Left lung (tissue), 10 donors: ENCODE measurements around the gene GULP1. TPM values are rescaled to one million over a fixed set of nuclear protein-coding genes. Genes with fewer than 3 reads are reported as not detected.

Source experiments
- ATAC-seq: fragments of 200-7000 bp; cut with Tn5 transposase; one replicate; pipeline ENCODE4 v1.9.1; 2020; ENCODE audit warnings: moderate library complexity
- DNase-seq, 4 donors: peaks; one replicate each; pipeline ENCODE4 v3.0.0-alpha.2; 2013 to 2020
- H3K27ac ChIP-seq, 2 donors: fragments of 200-600 bp; sonication (generic) in 1 of 2; one replicate each; pipeline versions ENCODE4 v1.5.0 to v1.8.0; 2020 to 2021
- H3K27me3 ChIP-seq, 2 donors: fragments of 200-600 bp; sonication (generic) in 1 of 2; one replicate each; pipeline versions ENCODE4 v1.5.0 to v1.8.0; 2020 to 2021
- H3K36me3 ChIP-seq, 2 donors: fragments of 200-600 bp; sonication (generic) in 1 of 2; one replicate each; pipeline versions ENCODE4 v1.5.0 to v1.8.0; 2020 to 2021
- H3K4me1 ChIP-seq, 2 donors: fragments of 200-600 bp; one replicate each; pipeline ENCODE4 v1.8.0; 2021
- H3K4me3 ChIP-seq, 2 donors: fragments of 200-600 bp; sonication (generic) in 1 of 2; one replicate each; pipeline versions ENCODE4 v1.5.0 to v1.8.0; 2020 to 2021; ENCODE audit warnings: mild to moderate bottlenecking in 1 of 2
- H3K9me3 ChIP-seq, 2 donors: fragments of 200-600 bp; sonication (generic) in 1 of 2; one replicate each; pipeline versions ENCODE4 v1.5.0 to v1.8.0; 2020 to 2021
- intact Hi-C, 2 donors: fragments of 100-400 bp; cut with DNase I; formaldehyde crosslinking; loops; one replicate each; pipeline versions ENCODE4 v1.11.2 to v1.14.2; 2022
- polyA plus RNA-seq, 6 donors: library from polyadenylated mRNA; unstranded; fragments of 120-200 nt; gene quantifications; one replicate each; pipeline ENCODE4 v1.2.1, GENCODE V29; 2013; ENCODE audit not compliant: insufficient read length in 6 of 6
- total RNA-seq, 2 donors: library from RNA; stranded (reverse); fragmentation: NEBNext Ultra II Directional; extraction: Animal tissue kit (Norgen Biotek cat#: 25700); gene quantifications; one replicate each; pipeline ENCODE4 v1.2.1, GENCODE V29; 2021
- TF ChIP-seq, protein P1 (sequence below), 2 donors: fragments of 200-600 bp; sonication (generic) in 1 of 2; IDR thresholded peaks; one replicate each; pipeline versions ENCODE4 v1.5.0 to v1.8.0; 2021; ENCODE audit warnings: antibody characterized with exemption in 2 of 2
- donor health status: DM: no; HTN: yes; CAD: no.
- donor health status: DM: no; HTN: no; CAD: no.

The GULP1 gene
- total and polyA plus RNA-seq, 8 donors, result 27.5 to 120 (median 85.4) TPM

DNA sequence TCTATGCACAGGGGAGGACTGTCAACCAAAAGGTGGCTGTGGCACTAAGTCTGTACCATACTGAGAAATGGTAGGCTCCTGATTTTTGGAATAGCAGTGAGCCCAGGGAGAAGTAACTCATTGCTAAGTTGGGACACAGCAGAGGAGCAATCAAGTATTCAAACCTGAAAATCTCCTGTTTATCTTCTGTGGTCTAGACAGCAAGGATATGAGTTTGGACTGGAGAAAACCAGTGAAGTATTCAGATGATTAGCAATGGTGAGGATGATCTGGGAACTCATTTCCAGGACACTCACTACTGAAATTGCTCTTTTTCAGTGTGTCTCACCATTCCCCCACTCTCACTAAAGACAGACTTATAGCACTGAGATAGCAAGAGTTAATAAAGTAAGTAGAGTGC is 112.0 kb downstream of the GULP1 start:
- intact Hi-C loops, result no loop called here
- H3K9me3 ChIP-seq, result peaks cover 5 to 32% of the 10 kb centered on the region in 2 donors
- H3K27ac ChIP-seq, result no peak overlapping the region
- TF ChIP-seq, protein P1, sequence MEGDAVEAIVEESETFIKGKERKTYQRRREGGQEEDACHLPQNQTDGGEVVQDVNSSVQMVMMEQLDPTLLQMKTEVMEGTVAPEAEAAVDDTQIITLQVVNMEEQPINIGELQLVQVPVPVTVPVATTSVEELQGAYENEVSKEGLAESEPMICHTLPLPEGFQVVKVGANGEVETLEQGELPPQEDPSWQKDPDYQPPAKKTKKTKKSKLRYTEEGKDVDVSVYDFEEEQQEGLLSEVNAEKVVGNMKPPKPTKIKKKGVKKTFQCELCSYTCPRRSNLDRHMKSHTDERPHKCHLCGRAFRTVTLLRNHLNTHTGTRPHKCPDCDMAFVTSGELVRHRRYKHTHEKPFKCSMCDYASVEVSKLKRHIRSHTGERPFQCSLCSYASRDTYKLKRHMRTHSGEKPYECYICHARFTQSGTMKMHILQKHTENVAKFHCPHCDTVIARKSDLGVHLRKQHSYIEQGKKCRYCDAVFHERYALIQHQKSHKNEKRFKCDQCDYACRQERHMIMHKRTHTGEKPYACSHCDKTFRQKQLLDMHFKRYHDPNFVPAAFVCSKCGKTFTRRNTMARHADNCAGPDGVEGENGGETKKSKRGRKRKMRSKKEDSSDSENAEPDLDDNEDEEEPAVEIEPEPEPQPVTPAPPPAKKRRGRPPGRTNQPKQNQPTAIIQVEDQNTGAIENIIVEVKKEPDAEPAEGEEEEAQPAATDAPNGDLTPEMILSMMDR (IDR thresholded peaks at IDR 0.05), result no peak
- no peaks in the 10 kb centered on the region for H3K36me3 ChIP-seq
- no peaks in the 10 kb centered on the region for H3K27me3 ChIP-seq
- ATAC-seq, result no peak
- H3K4me3 ChIP-seq, result no peak overlapping the region
- DNase-seq, result no peak
- H3K4me1 ChIP-seq, result no peaks in the 10 kb centered on the region

DNA sequence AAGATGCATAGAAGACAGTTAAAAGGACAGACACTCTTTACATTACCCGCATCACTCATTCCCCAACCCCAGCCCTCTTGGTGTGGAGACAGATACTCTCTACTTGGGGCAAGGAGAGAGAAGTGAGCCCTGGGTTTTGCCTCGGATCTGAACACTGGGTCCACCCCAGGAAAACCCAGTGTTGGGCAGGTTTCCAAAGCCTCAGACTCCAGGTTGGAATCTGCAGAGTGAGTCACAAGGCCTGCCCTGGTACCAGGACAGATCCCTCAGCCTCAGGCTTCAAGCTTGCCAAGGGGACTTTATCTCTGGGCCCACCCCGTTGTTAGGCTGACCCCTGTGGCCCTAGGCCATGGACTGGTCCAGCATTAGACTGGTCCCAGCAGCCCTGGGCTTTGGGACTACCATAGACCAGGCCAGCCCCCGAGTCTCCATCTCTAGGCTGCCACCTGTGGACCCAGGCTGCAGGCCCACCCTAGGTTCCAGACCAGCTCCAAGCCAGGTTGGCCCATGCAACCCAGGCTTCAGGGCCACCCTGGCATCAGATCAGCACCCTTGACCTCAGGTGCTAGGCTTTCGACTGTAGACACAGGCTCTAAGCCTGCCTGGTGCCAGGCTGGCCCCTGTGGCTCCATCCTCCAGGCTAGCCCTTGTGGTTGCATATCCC is 112.8 kb downstream of the GULP1 start:
- TF ChIP-seq, protein P1 (IDR thresholded peaks at IDR 0.05), result no peak
- intact Hi-C loops, result no loop called here
- Histone ChIP-seq H3K9me3 (peaks cover 5 to 32% of the 10 kb centered on the region in 2 donors), H3K27ac (no peak overlapping the region), H3K4me3 (no peak overlapping the region), H3K4me1 (no peaks in the 10 kb centered on the region), H3K36me3 (no peaks in the 10 kb centered on the region), H3K27me3 (no peaks in the 10 kb centered on the region)
- ATAC-seq (no peak), DNase-seq (no peak)

DNA sequence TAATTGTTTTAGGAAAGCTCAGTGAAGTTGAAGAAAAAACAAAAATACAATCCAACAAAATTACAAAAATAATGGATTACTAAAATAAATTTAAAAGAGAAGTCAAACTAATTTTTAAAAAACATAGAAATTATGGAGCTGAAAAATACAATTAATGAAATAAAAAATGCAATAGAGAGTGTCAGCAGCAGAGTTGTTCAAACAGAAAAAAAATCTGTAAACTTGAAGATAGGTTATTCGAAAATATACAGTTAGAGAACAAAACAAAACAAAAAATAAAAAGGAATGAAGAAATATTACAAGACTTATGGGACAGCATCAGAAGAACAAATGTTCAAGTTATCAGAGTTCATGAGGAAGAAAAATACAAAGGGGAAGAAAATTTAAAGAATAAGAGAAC is 114.7 kb downstream of the GULP1 start:
- ATAC-seq (no peak), DNase-seq (no peak)
- intact Hi-C loops, result no loop called here
- TF ChIP-seq, protein P1 (IDR thresholded peaks at IDR 0.05), result no peak
- no peak overlapping the region for H3K27ac ChIP-seq
- peaks cover 5 to 40% of the 10 kb centered on the region in 2 donors for H3K9me3 ChIP-seq
- no peaks in the 10 kb centered on the region for H3K36me3 ChIP-seq
- H3K4me1 ChIP-seq, result no peaks in the 10 kb centered on the region
- H3K27me3 ChIP-seq, result no peaks in the 10 kb centered on the region
- no peak overlapping the region for H3K4me3 ChIP-seq

DNA sequence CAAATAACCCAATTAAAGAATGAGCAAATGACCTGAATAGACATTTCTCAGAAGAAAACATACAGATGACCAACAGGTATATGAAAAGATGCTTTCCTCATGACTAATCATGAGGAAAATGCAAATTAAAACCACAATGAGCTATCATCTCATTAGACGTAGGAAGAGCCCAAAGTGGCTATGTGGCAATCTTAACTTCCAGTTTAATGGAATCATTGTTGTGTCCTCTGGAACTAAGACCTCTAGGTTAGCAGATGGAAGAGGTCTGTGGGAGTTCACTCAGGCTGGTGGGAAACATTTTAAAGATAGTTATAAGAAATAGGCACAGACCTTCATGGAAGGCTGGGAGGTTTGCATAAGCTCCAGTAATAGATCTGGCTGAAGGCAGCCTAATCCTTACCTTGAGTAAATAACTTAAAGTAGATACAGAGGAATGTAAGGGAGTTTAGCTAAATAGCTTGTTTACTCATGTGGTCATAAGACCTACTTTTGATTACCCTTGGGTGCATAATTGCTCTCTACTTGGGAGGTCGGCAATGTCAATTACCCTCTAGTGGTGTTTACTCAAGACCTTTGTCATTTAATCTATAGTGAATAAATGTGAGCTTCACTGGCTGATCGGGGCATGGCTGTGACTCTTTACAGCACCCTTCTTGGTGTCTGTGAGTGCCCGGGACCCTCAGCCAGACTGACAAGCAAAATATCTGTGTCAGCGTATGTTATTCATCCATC is 119.0 kb downstream of the GULP1 start:
- Histone ChIP-seq H3K4me3 (no peak overlapping the region), H3K4me1 (peaks cover 0 to 5% of the 10 kb centered on the region in 2 donors), H3K27ac (no peak overlapping the region), H3K27me3 (no peaks in the 10 kb centered on the region), H3K9me3 (peaks cover 5 to 41% of the 10 kb centered on the region in 2 donors), H3K36me3 (no peaks in the 10 kb centered on the region)
- TF ChIP-seq, protein P1 (IDR thresholded peaks at IDR 0.05), result no peak
- ATAC-seq (no peak), DNase-seq (no peak)
- intact Hi-C loops, result no loop called here

DNA sequence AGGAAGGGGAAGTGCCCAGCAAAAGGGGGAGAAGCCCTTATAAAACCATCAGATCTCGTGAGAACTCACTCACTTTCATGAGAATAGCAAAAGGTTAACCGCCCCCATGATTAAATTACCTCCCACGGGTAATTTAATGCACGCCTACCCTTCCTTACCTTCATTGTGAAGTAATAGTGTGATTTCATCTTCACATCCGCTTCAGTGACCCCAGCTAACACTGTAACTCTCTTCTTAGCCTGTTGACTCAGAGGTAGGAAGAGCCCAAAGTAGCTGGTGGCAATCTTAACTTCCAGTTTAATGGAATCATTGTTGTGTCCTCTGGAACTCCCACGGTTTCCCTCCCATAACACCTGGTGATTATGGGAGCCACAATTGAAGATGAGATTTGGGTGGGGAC is 120.5 kb downstream of the GULP1 start:
- no peak for DNase-seq
- ATAC-seq, result no peak
- H3K36me3 ChIP-seq, result no peaks in the 10 kb centered on the region
- peaks cover 0 to 5% of the 10 kb centered on the region in 2 donors for H3K4me1 ChIP-seq
- H3K27me3 ChIP-seq, result no peaks in the 10 kb centered on the region
- H3K9me3 ChIP-seq, result peaks cover 0 to 29% of the 10 kb centered on the region in 2 donors
- no peak overlapping the region for H3K27ac ChIP-seq
- H3K4me3 ChIP-seq, result no peak overlapping the region
- intact Hi-C loops, result no loop called here
- TF ChIP-seq, protein P1 (IDR thresholded peaks at IDR 0.05), result no peak
